ENCODE data around the gene CARNS1.

Gene CARNS1

DNA sequence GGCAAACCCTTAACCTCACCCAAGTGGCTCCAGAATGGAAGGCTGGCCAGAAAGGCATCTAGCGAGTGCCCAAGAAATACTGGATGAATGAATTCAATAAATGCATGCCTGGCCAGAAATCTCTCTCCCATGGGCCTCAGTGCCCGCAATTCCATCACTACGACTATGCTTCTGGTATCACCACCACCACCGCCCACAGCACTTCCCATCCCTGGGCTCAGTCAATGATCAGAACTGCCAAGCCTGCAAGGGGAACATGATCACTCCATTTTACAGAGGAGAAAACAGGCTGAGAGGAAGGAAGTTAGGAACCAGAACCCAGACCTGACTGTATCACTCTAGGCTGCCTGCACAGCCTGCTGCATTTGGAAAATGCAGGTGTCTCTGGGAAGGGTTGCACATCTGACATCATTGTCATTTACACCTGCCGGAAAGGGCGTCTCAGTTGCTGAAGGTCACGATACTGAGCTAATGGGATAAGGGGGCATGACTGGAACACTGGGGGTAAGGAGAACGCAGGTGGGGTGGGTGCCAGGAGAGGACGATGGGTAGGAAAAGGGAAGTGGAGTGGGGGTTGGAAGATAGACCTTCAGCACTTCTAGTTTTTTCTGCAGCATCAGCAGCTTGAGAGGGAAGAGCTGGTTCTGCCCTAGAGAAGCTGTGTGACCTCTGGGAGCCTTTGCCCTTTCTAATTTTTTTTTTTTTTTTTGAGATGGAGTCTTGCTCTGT, 33.8 kb downstream of the CARNS1 start:
- TF ChIP-seq, protein P1, sequence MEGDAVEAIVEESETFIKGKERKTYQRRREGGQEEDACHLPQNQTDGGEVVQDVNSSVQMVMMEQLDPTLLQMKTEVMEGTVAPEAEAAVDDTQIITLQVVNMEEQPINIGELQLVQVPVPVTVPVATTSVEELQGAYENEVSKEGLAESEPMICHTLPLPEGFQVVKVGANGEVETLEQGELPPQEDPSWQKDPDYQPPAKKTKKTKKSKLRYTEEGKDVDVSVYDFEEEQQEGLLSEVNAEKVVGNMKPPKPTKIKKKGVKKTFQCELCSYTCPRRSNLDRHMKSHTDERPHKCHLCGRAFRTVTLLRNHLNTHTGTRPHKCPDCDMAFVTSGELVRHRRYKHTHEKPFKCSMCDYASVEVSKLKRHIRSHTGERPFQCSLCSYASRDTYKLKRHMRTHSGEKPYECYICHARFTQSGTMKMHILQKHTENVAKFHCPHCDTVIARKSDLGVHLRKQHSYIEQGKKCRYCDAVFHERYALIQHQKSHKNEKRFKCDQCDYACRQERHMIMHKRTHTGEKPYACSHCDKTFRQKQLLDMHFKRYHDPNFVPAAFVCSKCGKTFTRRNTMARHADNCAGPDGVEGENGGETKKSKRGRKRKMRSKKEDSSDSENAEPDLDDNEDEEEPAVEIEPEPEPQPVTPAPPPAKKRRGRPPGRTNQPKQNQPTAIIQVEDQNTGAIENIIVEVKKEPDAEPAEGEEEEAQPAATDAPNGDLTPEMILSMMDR (IDR thresholded peaks at IDR 0.05; ENCODE audit: extremely low read depth, missing control alignments) = no peak
- DNase-seq (ENCODE audit: low spot score) = no peak

DNA sequence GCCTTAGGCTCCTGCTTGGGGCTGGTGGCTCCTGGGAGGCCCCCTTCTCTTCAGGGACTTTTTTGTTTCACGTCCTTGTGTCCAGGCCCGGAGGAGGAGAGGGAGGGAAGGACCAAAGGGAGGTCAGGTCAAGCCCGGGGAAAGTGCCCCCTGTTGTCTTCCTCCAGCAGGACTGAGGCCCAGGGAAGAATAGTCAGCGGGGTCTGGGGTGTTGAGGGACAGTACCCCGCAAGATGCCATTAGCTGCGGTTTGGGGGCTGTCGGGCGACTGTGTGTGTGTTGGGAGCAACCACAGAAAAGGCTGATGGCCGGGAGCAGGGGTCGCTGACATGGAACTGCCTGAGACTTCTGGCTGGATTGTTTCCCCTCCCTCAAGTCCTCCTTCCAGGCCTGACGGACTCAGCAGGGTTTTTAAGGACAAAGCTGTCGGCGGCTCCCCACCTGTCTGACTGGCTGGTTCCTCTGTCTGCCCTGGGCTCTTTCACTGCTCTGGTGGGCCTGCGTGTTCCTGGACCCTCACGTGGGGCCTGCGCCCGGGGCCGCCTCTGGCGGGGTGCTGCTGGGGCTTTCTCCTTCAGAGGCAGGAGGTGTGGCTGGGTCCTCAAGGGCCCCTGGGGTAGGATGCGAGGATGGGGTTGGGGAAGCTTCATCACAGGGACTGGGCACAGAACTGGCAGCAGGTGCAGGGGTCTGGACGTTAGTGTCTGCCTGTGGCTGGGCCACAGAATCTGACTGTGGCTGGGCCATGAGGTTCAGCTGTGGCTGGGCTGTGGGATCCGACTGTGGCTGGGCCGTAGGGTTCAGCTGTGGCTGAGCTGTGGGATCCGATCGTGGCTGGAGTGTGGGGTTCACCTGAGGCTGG, 35.5 kb downstream of the CARNS1 start:
- TF ChIP-seq, protein P1 (IDR thresholded peaks at IDR 0.05; ENCODE audit: extremely low read depth, missing control alignments) = no peak
- DNase-seq (ENCODE audit: low spot score) = no peak

DNA sequence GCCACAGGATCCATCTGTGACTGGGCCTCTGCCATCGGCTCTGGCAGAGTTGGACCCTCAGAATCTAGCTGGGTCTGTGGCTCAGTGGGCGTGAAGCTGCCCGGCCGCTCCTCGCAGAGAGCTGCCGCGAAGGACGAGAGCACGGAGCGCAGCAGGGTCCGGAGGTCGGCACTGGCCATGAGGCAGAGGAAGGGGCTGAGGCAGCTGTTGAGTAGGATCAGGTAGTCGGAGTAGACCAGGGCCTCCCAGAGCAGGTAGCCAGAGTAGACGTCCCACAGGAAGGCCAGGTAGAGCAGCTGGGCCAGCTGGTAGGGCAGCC, 36.1 kb downstream of the CARNS1 start:
- DNase-seq (ENCODE audit: low spot score) = no peak
- TF ChIP-seq, protein P1 (IDR thresholded peaks at IDR 0.05; ENCODE audit: extremely low read depth, missing control alignments) = no peak

- TF ChIP-seq, protein P1 (IDR thresholded peaks at IDR 0.05; ENCODE audit: extremely low read depth, missing control alignments) = no peak
- DNase-seq (ENCODE audit: low spot score) = no peak
Observed at GRCh38 chr11:67452141-67452952, 36.9 kb downstream of the CARNS1 start, which contains the start of gene GPR152. Gene GPR152, minus strand, starts transcription at chr11:67452729. Its CDS starts 5 bp downstream, at chr11:67452724.

- TF ChIP-seq, protein P1 (IDR thresholded peaks at IDR 0.05; ENCODE audit: extremely low read depth, missing control alignments) = no peak
- no peak for DNase-seq (ENCODE audit: low spot score)
Observed at GRCh38 chr11:67453816-67454732, 38.6 kb downstream of the CARNS1 start.

DNA sequence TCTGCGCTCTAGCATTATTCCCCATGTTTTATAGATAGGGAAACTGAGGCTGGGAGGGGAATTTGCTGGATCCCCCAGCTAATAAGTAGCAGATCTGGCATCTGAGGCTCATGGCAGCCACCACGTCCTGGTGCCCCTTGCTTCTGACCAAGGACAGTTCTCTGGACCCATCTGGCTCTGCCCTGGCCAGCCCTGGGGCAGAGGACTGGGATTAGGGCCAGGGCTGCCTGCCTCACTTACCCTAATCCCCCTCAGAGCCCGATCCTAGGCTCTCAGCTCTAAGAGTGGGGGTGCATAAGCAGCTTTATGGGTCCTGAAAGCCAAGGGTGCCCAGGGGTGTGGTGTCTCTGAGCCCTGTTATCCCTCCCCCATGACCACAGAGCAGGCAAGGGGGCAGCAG, 39.6 kb downstream of the CARNS1 start, which contains the start of gene CABP4:
Gene CABP4 (plus strand): TSS at position 301 of the 400 bp plus-strand sequence. CDS start 70 bp downstream, at position 371.
- no peak for DNase-seq (ENCODE audit: low spot score)
- TF ChIP-seq, protein P1 (IDR thresholded peaks at IDR 0.05; ENCODE audit: extremely low read depth, missing control alignments) = no peak

All from GM20000 (cell line).